ENCODE measurements around the gene PCDHGA6. TPM values are rescaled to one million over a fixed set of nuclear protein-coding genes. Genes with fewer than 3 reads are reported as not detected.
"Not testable (repeated sequence)": the region's sequence is repeated elsewhere in the genome, so short reads cannot be mapped to it uniquely, and the experiment has no call there.

The PCDHGA6 gene
- total RNA-seq, 4 donors from 2014 or later, result 0.83 to 1.6 (median 1.6) TPM

DNA sequence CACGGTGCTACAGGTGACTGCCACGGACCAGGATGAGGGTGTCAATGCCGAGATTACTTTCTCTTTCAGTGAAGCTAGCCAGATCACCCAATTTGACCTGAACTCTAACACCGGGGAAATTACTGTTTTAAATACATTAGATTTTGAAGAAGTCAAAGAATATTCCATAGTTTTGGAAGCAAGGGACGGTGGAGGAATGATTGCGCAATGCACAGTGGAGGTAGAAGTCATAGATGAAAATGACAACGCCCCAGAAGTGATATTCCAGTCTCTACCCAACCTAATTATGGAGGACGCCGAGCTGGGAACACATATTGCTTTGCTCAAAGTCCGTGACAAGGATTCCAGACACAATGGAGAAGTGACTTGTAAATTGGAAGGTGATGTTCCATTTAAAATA, 15.0 kb downstream of the PCDHGA6 start:
- peaks cover 0 to 11% (median 2%) of the 10 kb centered on the region in 3 donors for H3K27me3 ChIP-seq
- DNase-seq, result no peak
- intact Hi-C loops (cut with DNase I; ENCODE audit: low total_unique reads) (no loop called here), in situ Hi-C loops (cut with MboI; ENCODE audit: low sequenced_read_pairs in 4 of 4) (no loop called here)
- no peaks in the 10 kb centered on the region for H3K36me3 ChIP-seq
- peaks cover 0 to 5% (median 5%) of the 10 kb centered on the region in 3 donors for H3K9me3 ChIP-seq
- no peak overlapping the region for H3K27ac ChIP-seq
- peaks cover 4% of the 10 kb centered on the region in 2 donors for H3K4me1 ChIP-seq
- peak overlapping the region in 1 of 4 donors; percentile 20 for H3K4me3 ChIP-seq
- TF ChIP-seq POLR2A (IDR thresholded peaks at IDR 0.05), result no peak
- TF ChIP-seq CTCF (IDR thresholded peaks at IDR 0.05 in 4 of 5, conservative IDR thresholded peaks at IDR 0.05 in 1 of 5), result no peak
- no peak for ATAC-seq

DNA sequence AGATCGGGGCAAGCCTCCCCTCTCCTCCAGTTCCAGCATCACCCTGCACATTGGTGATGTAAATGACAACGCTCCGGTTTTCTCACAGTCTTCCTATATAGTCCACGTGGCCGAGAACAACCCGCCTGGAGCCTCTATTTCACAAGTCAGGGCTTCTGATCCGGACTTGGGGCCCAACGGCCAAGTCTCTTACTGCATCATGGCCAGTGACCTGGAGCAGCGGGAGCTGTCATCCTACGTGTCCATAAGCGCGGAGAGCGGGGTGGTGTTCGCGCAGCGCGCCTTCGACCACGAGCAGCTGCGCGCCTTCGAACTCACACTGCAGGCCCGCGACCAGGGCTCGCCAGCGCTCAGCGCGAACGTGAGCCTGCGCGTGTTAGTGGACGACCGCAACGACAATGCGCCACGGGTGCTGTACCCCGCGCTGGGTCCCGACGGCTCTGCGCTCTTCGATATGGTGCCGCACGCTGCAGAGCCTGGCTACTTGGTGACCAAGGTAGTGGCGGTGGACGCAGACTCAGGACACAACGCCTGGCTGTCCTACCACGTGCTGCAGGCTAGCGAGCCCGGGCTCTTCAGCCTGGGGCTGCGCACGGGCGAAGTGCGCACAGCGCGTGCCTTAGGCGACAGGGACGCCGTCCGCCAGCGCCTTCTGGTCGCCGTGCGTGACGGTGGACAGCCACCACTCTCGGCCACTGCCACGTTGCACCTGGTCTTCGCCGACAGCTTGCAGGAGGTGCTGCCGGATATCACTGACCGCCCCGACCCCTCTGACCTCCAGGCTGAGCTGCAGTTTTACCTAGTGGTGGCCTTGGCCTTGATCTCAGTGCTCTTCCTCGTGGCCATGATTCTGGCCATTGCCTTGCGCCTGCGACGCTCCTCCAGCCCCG, 15.7 kb downstream of the PCDHGA6 start:
- H3K4me1 ChIP-seq, result peaks cover 4% of the 10 kb centered on the region in 2 donors
- TF ChIP-seq CTCF (IDR thresholded peaks at IDR 0.05 in 4 of 5, conservative IDR thresholded peaks at IDR 0.05 in 1 of 5) (no peak), POLR2A (IDR thresholded peaks at IDR 0.05) (no peak)
- in situ Hi-C loops (cut with MboI; ENCODE audit: low sequenced_read_pairs in 4 of 4), result no loop called here
- ATAC-seq, result no peak
- no peak overlapping the region for H3K27ac ChIP-seq
- peaks cover 0 to 5% (median 5%) of the 10 kb centered on the region in 3 donors for H3K9me3 ChIP-seq
- H3K4me3 ChIP-seq, result no peak overlapping the region
- intact Hi-C loops (cut with DNase I; ENCODE audit: low total_unique reads), result no loop called here
- H3K27me3 ChIP-seq, result peaks cover 0 to 15% (median 2%) of the 10 kb centered on the region in 3 donors
- H3K36me3 ChIP-seq, result no peaks in the 10 kb centered on the region
- DNase-seq, result no peak

DNA sequence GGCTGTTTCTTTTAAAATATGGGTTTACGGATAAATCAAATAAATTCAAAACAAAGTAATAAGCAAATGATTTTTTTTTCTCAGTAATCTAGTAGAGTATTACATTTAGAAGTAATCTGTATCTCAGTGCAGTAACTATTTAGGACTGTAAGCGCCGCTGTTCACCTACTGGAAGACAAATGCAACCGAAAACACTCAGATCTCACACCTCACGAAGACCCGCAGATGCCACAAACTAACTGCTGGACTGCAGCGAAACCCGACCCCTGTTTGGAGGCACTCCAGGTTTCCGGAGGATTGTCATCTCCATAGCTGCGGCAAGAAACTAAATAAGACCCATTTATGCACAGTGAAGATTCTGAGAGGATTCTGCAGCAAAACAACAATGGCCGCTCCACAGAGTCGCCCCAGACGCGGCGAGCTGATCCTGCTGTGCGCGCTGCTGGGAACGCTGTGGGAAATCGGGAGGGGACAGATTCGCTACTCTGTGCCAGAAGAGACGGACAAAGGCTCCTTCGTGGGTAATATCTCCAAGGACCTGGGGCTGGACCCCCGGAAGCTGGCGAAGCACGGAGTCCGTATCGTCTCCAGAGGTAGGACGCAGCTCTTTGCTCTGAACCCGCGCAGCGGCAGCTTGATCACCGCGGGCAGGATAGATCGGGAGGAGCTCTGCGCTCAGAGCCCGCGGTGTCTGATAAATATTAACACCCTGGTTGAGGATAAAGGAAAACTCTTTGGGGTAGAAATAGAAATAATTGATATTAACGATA, 18.9 kb downstream of the PCDHGA6 start, which contains the start of gene PCDHGA8:
TSS of gene PCDHGA8 (plus strand) at position 205 of the 770 bp plus-strand sequence. CDS start at position 386, 181 bp downstream.
- H3K36me3 ChIP-seq, result no peaks in the 10 kb centered on the region
- H3K4me1 ChIP-seq, result peaks cover 0 to 6% of the 10 kb centered on the region in 2 donors
- ATAC-seq (peak in 1 of 2 donors; percentile 37), DNase-seq (no peak)
- in situ Hi-C loops (cut with MboI; ENCODE audit: low sequenced_read_pairs in 4 of 4), result no loop called here
- H3K9me3 ChIP-seq, result peaks cover 0 to 5% (median 5%) of the 10 kb centered on the region in 3 donors
- peak in 3 of 5 experiments; percentile 18 to 48 (median 20) for TF ChIP-seq CTCF (IDR thresholded peaks at IDR 0.05 in 4 of 5, conservative IDR thresholded peaks at IDR 0.05 in 1 of 5)
- TF ChIP-seq POLR2A (IDR thresholded peaks at IDR 0.05), result no peak
- peak within 1 kb of the TSS; percentile 9 to 41 (median 12) for H3K4me3 ChIP-seq
- peaks cover 0 to 21% (median 2%) of the 10 kb centered on the region in 3 donors for H3K27me3 ChIP-seq
- intact Hi-C loops (cut with DNase I; ENCODE audit: low total_unique reads), result no loop called here
- H3K27ac ChIP-seq, result no peak within 1 kb of the TSS

- DNase-seq (no peak), ATAC-seq (no peak)
- no peak overlapping the region for H3K27ac ChIP-seq
- peaks cover 0 to 6% of the 10 kb centered on the region in 2 donors for H3K4me1 ChIP-seq
- in situ Hi-C loops (cut with MboI; ENCODE audit: low sequenced_read_pairs in 4 of 4) (no loop called here), intact Hi-C loops (cut with DNase I; ENCODE audit: low total_unique reads) (no loop called here)
- H3K4me3 ChIP-seq, result peak overlapping the region in 1 of 4 donors; percentile 41
- H3K9me3 ChIP-seq, result peaks cover 0 to 5% (median 5%) of the 10 kb centered on the region in 3 donors
- H3K36me3 ChIP-seq, result no peaks in the 10 kb centered on the region
- H3K27me3 ChIP-seq, result peaks cover 0 to 21% (median 2%) of the 10 kb centered on the region in 3 donors
- TF ChIP-seq POLR2A (IDR thresholded peaks at IDR 0.05) (no peak), CTCF (IDR thresholded peaks at IDR 0.05 in 4 of 5, conservative IDR thresholded peaks at IDR 0.05 in 1 of 5) (no peak)
Measured at GRCh38 chr5:141393267-141393666, 19.6 kb downstream of the PCDHGA6 start.

DNA sequence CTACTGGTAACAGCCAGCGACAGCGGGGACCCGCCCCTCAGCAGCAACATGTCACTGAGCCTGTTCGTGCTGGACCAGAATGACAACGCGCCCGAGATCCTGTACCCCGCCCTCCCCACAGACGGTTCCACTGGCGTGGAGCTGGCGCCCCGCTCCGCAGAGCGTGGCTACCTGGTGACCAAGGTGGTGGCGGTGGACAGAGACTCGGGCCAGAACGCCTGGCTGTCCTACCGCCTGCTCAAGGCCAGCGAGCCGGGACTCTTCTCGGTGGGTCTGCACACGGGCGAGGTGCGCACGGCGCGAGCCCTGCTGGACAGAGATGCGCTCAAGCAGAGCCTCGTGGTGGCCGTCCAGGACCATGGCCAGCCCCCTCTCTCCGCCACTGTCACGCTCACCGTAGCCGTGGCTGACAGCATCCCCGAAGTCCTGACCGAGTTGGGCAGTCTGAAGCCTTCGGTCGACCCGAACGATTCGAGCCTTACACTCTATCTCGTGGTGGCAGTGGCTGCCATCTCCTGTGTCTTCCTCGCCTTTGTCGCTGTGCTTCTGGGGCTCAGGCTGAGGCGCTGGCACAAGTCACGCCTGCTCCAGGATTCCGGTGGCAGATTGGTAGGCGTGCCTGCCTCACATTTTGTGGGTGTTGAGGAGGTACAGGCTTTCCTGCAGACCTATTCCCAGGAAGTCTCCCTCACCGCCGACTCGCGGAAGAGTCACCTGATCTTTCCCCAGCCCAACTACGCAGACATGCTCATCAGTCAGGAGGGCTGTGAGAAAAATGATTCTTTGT, 20.9 kb downstream of the PCDHGA6 start:
- intact Hi-C loops (cut with DNase I; ENCODE audit: low total_unique reads); H3K4me3 ChIP-seq; DNase-seq; in situ Hi-C loops (cut with MboI; ENCODE audit: low sequenced_read_pairs in 4 of 4); H3K9me3 ChIP-seq; H3K27ac ChIP-seq; ATAC-seq; H3K36me3 ChIP-seq: not testable (repeated sequence)
- Histone ChIP-seq H3K27me3 (peaks cover 0 to 21% (median 0%) of the 10 kb centered on the region in 3 donors), H3K4me1 (peaks cover 6 to 16% of the 10 kb centered on the region in 2 donors)
